HepG2 (cell line): ENCODE measurements around the gene DRC7. TPM values are rescaled to one million over a fixed set of nuclear protein-coding genes. Genes with fewer than 3 reads are reported as not detected.

Experiments
- CEBPG ChIP-seq: IDR thresholded peaks from 2 replicates; pipeline ENCODE4 v1.6.1; 2016
- ELF3 ChIP-seq: IDR thresholded peaks from 2 replicates; pipeline ENCODE4 v1.6.1; 2016; ENCODE audit warnings: missing genetic modification reagents, missing compliant biosample characterization
- ERF ChIP-seq: IDR thresholded peaks from 2 replicates; pipeline ENCODE4 v1.6.1; 2018; ENCODE audit warnings: missing biosample characterization, missing genetic modification reagents
- FOXA3 ChIP-seq: IDR thresholded peaks from 2 replicates; pipeline ENCODE4 v1.6.1; 2016; ENCODE audit warnings: missing genetic modification reagents, missing compliant biosample characterization
- HMGA1 ChIP-seq: sonication (generic); formaldehyde crosslinking; conservative IDR thresholded peaks from 2 replicates; pipeline ENCODE4 v1.4.0; 2020; ENCODE audit warnings: missing genetic modification reagents
- KAT2B ChIP-seq: fragments of 150-350 bp; IDR thresholded peaks from 2 replicates; pipeline ENCODE4 v1.6.1; 2014; ENCODE audit warnings: low read depth, low read length, borderline replicate concordance
- KDM5A ChIP-seq: fragments of 200-600 bp; sonication (generic); IDR thresholded peaks from 2 replicates; pipeline ENCODE4 v1.7.0; 2018; ENCODE audit warnings: antibody characterized with exemption, mild to moderate bottlenecking, low read length, borderline replicate concordance
- KDM6A ChIP-seq: IDR thresholded peaks from 2 replicates; pipeline ENCODE4 v1.6.1; 2016; ENCODE audit warnings: low read depth
- KLF13 ChIP-seq: sonication (generic); formaldehyde crosslinking; IDR thresholded peaks from 2 replicates; pipeline ENCODE4 v1.4.0; 2020; ENCODE audit warnings: mild to moderate bottlenecking, missing genetic modification reagents
- NFATC3 ChIP-seq: sonication (generic); formaldehyde crosslinking; IDR thresholded peaks from 2 replicates; pipeline ENCODE4 v1.5.1; 2020; ENCODE audit warnings: mild to moderate bottlenecking, missing genetic modification reagents
- PATZ1 ChIP-seq: sonication (generic); formaldehyde crosslinking; IDR thresholded peaks from 2 replicates; pipeline ENCODE4 v1.4.0; 2020; ENCODE audit warnings: missing genetic modification reagents
- PRDM10 ChIP-seq: sonication (generic); formaldehyde crosslinking; IDR thresholded peaks from 2 replicates; pipeline ENCODE4 v1.4.0; 2020; ENCODE audit warnings: low read depth, missing genetic modification reagents
- SP1 ChIP-seq, 2 experiments: fragments of 450-650 bp in 1 of 2; sonication (generic) in 1 of 2; formaldehyde crosslinking in 1 of 2; IDR thresholded peaks; 2 replicates each; pipeline versions ENCODE4 v1.4.0 to v1.6.1; 2016 to 2020; ENCODE audit warnings: missing genetic modification reagents in 1 of 2
- SP2 ChIP-seq: sonication (generic); formaldehyde crosslinking; IDR thresholded peaks from 2 replicates; pipeline ENCODE4 v1.5.1; 2020; ENCODE audit warnings: mild to moderate bottlenecking, missing genetic modification reagents
- STAG1 ChIP-seq: sonication (generic); formaldehyde crosslinking; IDR thresholded peaks from 2 replicates; pipeline ENCODE4 v1.4.0; 2020; ENCODE audit warnings: missing genetic modification reagents
- XRCC5 ChIP-seq: fragments of 200-400 bp; formaldehyde crosslinking; optimal IDR thresholded peaks from 2 replicates; pipeline ENCODE3; 2017; ENCODE audit warnings: mild to moderate bottlenecking, low read length
- ZBTB33 ChIP-seq: sonication (generic); formaldehyde crosslinking; IDR thresholded peaks from 2 replicates; pipeline ENCODE4 v1.4.0; 2020; ENCODE audit warnings: missing genetic modification reagents
- ZNF253 ChIP-seq: sonication (generic); formaldehyde crosslinking; IDR thresholded peaks from 2 replicates; pipeline ENCODE4 v1.8.0; 2022; ENCODE audit warnings: mild to moderate bottlenecking, missing genetic modification reagents, borderline replicate concordance
- ZNF362 ChIP-seq: sonication (generic); formaldehyde crosslinking; IDR thresholded peaks from 2 replicates; pipeline ENCODE4 v1.4.0; 2020; ENCODE audit warnings: missing genetic modification reagents, mild to moderate bottlenecking, borderline replicate concordance
- ZNF510 ChIP-seq: sonication (generic); formaldehyde crosslinking; IDR thresholded peaks from 2 replicates; pipeline ENCODE4 v1.4.0; 2020; ENCODE audit warnings: low read depth, mild to moderate bottlenecking, missing genetic modification reagents
- ZNF619 ChIP-seq: sonication (generic); formaldehyde crosslinking; IDR thresholded peaks from 2 replicates; pipeline ENCODE4 v1.4.0; 2020; ENCODE audit warnings: mild to moderate bottlenecking, missing genetic modification reagents
- ZNF703 ChIP-seq: sonication (generic); formaldehyde crosslinking; IDR thresholded peaks from 2 replicates; pipeline ENCODE4 v1.5.1; 2020; ENCODE audit warnings: missing genetic modification reagents, mild to moderate bottlenecking, moderate library complexity, borderline replicate concordance
- ZNF891 ChIP-seq: sonication (generic); formaldehyde crosslinking; IDR thresholded peaks from 2 replicates; pipeline ENCODE4 v1.5.0; 2020; ENCODE audit warnings: mild to moderate bottlenecking, missing genetic modification reagents
- polyA plus RNA-seq, 8 experiments: library from polyadenylated mRNA; depleted of rRNA in 3 of 8; stranded (reverse) in 7 of 8; unstranded in 1 of 8; fragments of >200 nt; fragmentation: Illumina TruSeq in 4 of 8; extraction: Trizol in 4 of 8; gene quantifications; 2 replicates each; pipeline versions ENCODE4 v1.2.1 to v1.2.3, GENCODE V29; 2011 to 2016; ENCODE audit warnings: low read depth in 4 of 8, missing spikeins in 1 of 8, mixed read lengths in 1 of 8; ENCODE audit not compliant: insufficient read depth in 1 of 8
- total RNA-seq, 5 experiments: library from RNA; depleted of rRNA; stranded (reverse); fragments of >200 nt; fragmentation: Illumina TruSeq; extraction: Trizol; gene quantifications; 2 replicates each; pipeline ENCODE4 v1.2.3, GENCODE V29; 2016; ENCODE audit warnings: low read depth in 1 of 5

The DRC7 gene
- total and polyA plus RNA-seq, 2 of the 13 experiments (the other 11 are each of a cell fraction or from before 2014, with no cell fraction given), result 2.7 to 3.4 TPM

GRCh38 chr16:57757326-57757786 is 62.8 kb downstream of the DRC7 start (continued):
- TF ChIP-seq HMGA1 (CRISPR knock-in tag) (no peak), ZNF891 (no peak; the same call in 1 of the 2 replicates), ZNF619 (CRISPR knock-in tag) (0 out of 2 replicates have a peak, but pooled peaks have one; percentile 62), KDM5A (no peak), STAG1 (peak; percentile 97), SP1 (IDR thresholded peaks at IDR 0.05) (no peak), SP1 (CRISPR knock-in tag; IDR thresholded peaks at IDR 0.05) (peak; percentile 95), ZNF510 (no peak), SP2 (CRISPR knock-in tag) (peak; percentile 36; the same call in 1 of the 2 replicates), KDM6A (CRISPR knock-in tag) (no peak), KAT2B (no peak), NFATC3 (no peak), FOXA3 (peak; percentile 47; the same call in 1 of the 2 replicates), ZNF253 (CRISPR knock-in tag) (no peak), ZNF703 (no peak), ERF (peak; percentile 84), ZBTB33 (CRISPR knock-in tag) (0 out of 2 replicates have a peak, but pooled peaks have one; percentile 36), CEBPG (CRISPR knock-in tag) (0 out of 2 replicates have a peak, but pooled peaks have one; percentile 21), PRDM10 (CRISPR knock-in tag) (peak; percentile 43; the same call in 1 of the 2 replicates), KLF13 (peak; percentile 64; the same call in 1 of the 2 replicates), XRCC5 (peak; percentile 97), PATZ1 (CRISPR knock-in tag) (peak; percentile 81), ELF3 (peak; percentile 45; the same call in 1 of the 2 replicates), ZNF362 (CRISPR knock-in tag) (no peak)
